Activated T-helper 17 cell treated with anti-CD3 and anti-CD28 coated beads, Interleukin-2, amount 50 U/mL, for 72 hours (primary cell): Measurements from ENCODE around the gene ZNF560. TPM values are rescaled to one million over a fixed set of nuclear protein-coding genes. Genes with fewer than 3 reads are reported as not detected.
"Not testable (repeated sequence)": the region's sequence is repeated elsewhere in the genome, so short reads cannot be mapped to it uniquely, and the experiment has no call there.

Source experiments
- ATAC-seq: fragments of 150-1000 bp; cut with Tn5 transposase; replicated peaks from 2 replicates; pipeline ENCODE4 v1.10.0; 2021; ENCODE audit warnings: mild to moderate bottlenecking, moderate library complexity
- H3K27ac Mint-ChIP-seq: one replicate; pipeline ENCODE4 v1.8.0; 2022; ENCODE audit warnings: mixed read lengths
- H3K27me3 Mint-ChIP-seq: one replicate; pipeline ENCODE4 v1.8.0; 2022; ENCODE audit warnings: mixed read lengths
- H3K36me3 Mint-ChIP-seq: one replicate; pipeline ENCODE4 v1.8.0; 2022; ENCODE audit warnings: low read depth, mild to moderate bottlenecking, mixed read lengths
- H3K4me1 Mint-ChIP-seq: one replicate; pipeline ENCODE4 v1.8.0; 2022; ENCODE audit warnings: mixed read lengths
- H3K4me3 Mint-ChIP-seq: one replicate; pipeline ENCODE4 v1.8.0; 2022; ENCODE audit warnings: mild to moderate bottlenecking, mixed read lengths
- H3K9me3 Mint-ChIP-seq: one replicate; pipeline ENCODE4 v1.8.0; 2022; ENCODE audit warnings: mixed read lengths
- total RNA-seq, 2 donors: library from RNA; stranded (reverse); gene quantifications; one replicate each; pipeline ENCODE4 v1.2.3, GENCODE V29; 2022

ZNF560 gene
- under 1 TPM in 1 of 2 donors, not detected in 1; 0.35 TPM for total RNA-seq

GRCh38 chr19:9498183-9498902 is at the start of gene ZNF560:
ZNF560 (minus strand) TSS chr19:9498616; CDS start chr19:9475313, 23,303 bp downstream.
- Mint-ChIP-seq H3K4me1 (no peaks in the 10 kb centered on the region), H3K4me3 (peak within 1 kb of the TSS; percentile 45), H3K36me3 (no peaks in the 10 kb centered on the region), H3K27me3 (no peaks in the 10 kb centered on the region), H3K9me3 (peaks cover 12% of the 10 kb centered on the region), H3K27ac (no peak within 1 kb of the TSS)
- no peak for ATAC-seq

GRCh38 chr19:9547870-9548269 is 49.5 kb upstream of the ZNF560 start:
- Mint-ChIP-seq H3K4me1 (no peaks in the 10 kb centered on the region), H3K27me3 (no peaks in the 10 kb centered on the region), H3K4me3 (no peak overlapping the region), H3K36me3 (no peaks in the 10 kb centered on the region), H3K27ac (no peak overlapping the region), H3K9me3 (peaks cover 17% of the 10 kb centered on the region)
- no peak for ATAC-seq

GRCh38 chr19:9541281-9541680 is 42.9 kb upstream of the ZNF560 start:
- Mint-ChIP-seq H3K36me3 (peaks cover 11% of the 10 kb centered on the region), H3K9me3 (peaks cover 13% of the 10 kb centered on the region)
- not testable (repeated sequence) for H3K27me3 Mint-ChIP-seq, H3K27ac Mint-ChIP-seq, ATAC-seq, H3K4me3 Mint-ChIP-seq, H3K4me1 Mint-ChIP-seq

- not testable (repeated sequence) for H3K4me1 Mint-ChIP-seq, H3K27me3 Mint-ChIP-seq, ATAC-seq
- Mint-ChIP-seq H3K36me3 (peaks cover 24% of the 10 kb centered on the region), H3K27ac (peak overlapping the region; percentile 89), H3K9me3 (peaks cover 13% of the 10 kb centered on the region), H3K4me3 (peak overlapping the region; percentile 83)
These were observed 41.5 kb upstream of the ZNF560 start for GRCh38 chr19:9539921-9540320.

- not testable (repeated sequence) for ATAC-seq, H3K27me3 Mint-ChIP-seq, H3K4me1 Mint-ChIP-seq
- peaks cover 13% of the 10 kb centered on the region for H3K9me3 Mint-ChIP-seq
- H3K27ac Mint-ChIP-seq = peak overlapping the region; percentile 89
- peaks cover 31% of the 10 kb centered on the region for H3K36me3 Mint-ChIP-seq
- peak overlapping the region; percentile 83 for H3K4me3 Mint-ChIP-seq
These were observed 40.8 kb upstream of the ZNF560 start for GRCh38 chr19:9539201-9539600.

GRCh38 chr19:9538183-9539058 is 40.0 kb upstream of the ZNF560 start, which contains the start of gene ZNF426:
ZNF426 (minus strand) TSS chr19:9538645; CDS start chr19:9536232, 2,413 bp downstream.
- Mint-ChIP-seq H3K27ac (peak within 1 kb of the TSS; percentile 89), H3K4me1 (peaks cover 6% of the 10 kb centered on the region), H3K27me3 (no peaks in the 10 kb centered on the region), H3K4me3 (peak within 1 kb of the TSS; percentile 83), H3K36me3 (peaks cover 39% of the 10 kb centered on the region), H3K9me3 (peaks cover 17% of the 10 kb centered on the region)
- peak; percentile 97 for ATAC-seq

GRCh38 chr19:9535934-9536333 is 37.5 kb upstream of the ZNF560 start:
- Mint-ChIP-seq H3K4me3 (no peak overlapping the region), H3K27me3 (no peaks in the 10 kb centered on the region), H3K36me3 (peaks cover 64% of the 10 kb centered on the region), H3K27ac (no peak overlapping the region), H3K4me1 (peaks cover 6% of the 10 kb centered on the region), H3K9me3 (peaks cover 32% of the 10 kb centered on the region)
- ATAC-seq = no peak

GRCh38 chr19:9531933-9532332 is 33.5 kb upstream of the ZNF560 start:
- Mint-ChIP-seq H3K9me3 (peaks cover 34% of the 10 kb centered on the region), H3K36me3 (peaks cover 89% of the 10 kb centered on the region), H3K4me3 (no peak overlapping the region), H3K27me3 (no peaks in the 10 kb centered on the region), H3K27ac (no peak overlapping the region), H3K4me1 (no peaks in the 10 kb centered on the region)
- peak; percentile 99 for ATAC-seq

GRCh38 chr19:9528757-9529336 is 30.4 kb upstream of the ZNF560 start:
- no peak overlapping the region for H3K27ac Mint-ChIP-seq
- peaks cover 68% of the 10 kb centered on the region for H3K36me3 Mint-ChIP-seq
- ATAC-seq = no peak
- H3K4me1 Mint-ChIP-seq = no peaks in the 10 kb centered on the region
- peaks cover 45% of the 10 kb centered on the region for H3K9me3 Mint-ChIP-seq
- no peaks in the 10 kb centered on the region for H3K27me3 Mint-ChIP-seq
- no peak overlapping the region for H3K4me3 Mint-ChIP-seq

- ATAC-seq = no peak
- H3K4me3 Mint-ChIP-seq = no peak overlapping the region
- no peak overlapping the region for H3K27ac Mint-ChIP-seq
- peaks cover 19% of the 10 kb centered on the region for H3K36me3 Mint-ChIP-seq
- peaks cover 38% of the 10 kb centered on the region for H3K9me3 Mint-ChIP-seq
- H3K4me1 Mint-ChIP-seq = no peaks in the 10 kb centered on the region
- H3K27me3 Mint-ChIP-seq = no peaks in the 10 kb centered on the region
These were observed 25.6 kb upstream of the ZNF560 start for GRCh38 chr19:9523885-9524474.

GRCh38 chr19:9507285-9507684 is 8.9 kb upstream of the ZNF560 start:
- Mint-ChIP-seq H3K4me3 (no peak overlapping the region), H3K4me1 (no peaks in the 10 kb centered on the region), H3K9me3 (peaks cover 28% of the 10 kb centered on the region), H3K27me3 (peaks cover 3% of the 10 kb centered on the region), H3K36me3 (no peaks in the 10 kb centered on the region), H3K27ac (no peak overlapping the region)
- no peak for ATAC-seq

GRCh38 chr19:9500796-9501195 is 2.4 kb upstream of the ZNF560 start:
- no peak for ATAC-seq
- Mint-ChIP-seq H3K9me3 (peaks cover 12% of the 10 kb centered on the region), H3K27ac (no peak overlapping the region), H3K27me3 (no peaks in the 10 kb centered on the region), H3K4me1 (no peaks in the 10 kb centered on the region), H3K4me3 (no peak overlapping the region), H3K36me3 (no peaks in the 10 kb centered on the region)

- Mint-ChIP-seq H3K4me3 (no peak overlapping the region), H3K27me3 (peaks cover 5% of the 10 kb centered on the region), H3K36me3 (no peaks in the 10 kb centered on the region), H3K9me3 (peaks cover 3% of the 10 kb centered on the region), H3K4me1 (no peaks in the 10 kb centered on the region), H3K27ac (no peak overlapping the region)
- no peak for ATAC-seq
These were observed 4.3 kb downstream of the ZNF560 start for GRCh38 chr19:9494096-9494495.

- no peaks in the 10 kb centered on the region for H3K27me3 Mint-ChIP-seq
- ATAC-seq = no peak
- H3K36me3 Mint-ChIP-seq = no peaks in the 10 kb centered on the region
- peaks cover 13% of the 10 kb centered on the region for H3K9me3 Mint-ChIP-seq
- no peak overlapping the region for H3K4me3 Mint-ChIP-seq
- H3K27ac Mint-ChIP-seq = no peak overlapping the region
- no peaks in the 10 kb centered on the region for H3K4me1 Mint-ChIP-seq
These were observed 11.4 kb downstream of the ZNF560 start for GRCh38 chr19:9487016-9487415.
